SK-N-SH treated with all-trans-retinoic acid at 6 μM for 48 hours (cell line): ENCODE measurements around the gene DXO.

Experiments
- ARNTL ChIP-seq: fragments of 450-650 bp; formaldehyde crosslinking; IDR thresholded peaks from 2 replicates; pipeline ENCODE4 v1.5.0; 2020; ENCODE audit warnings: low read depth, mild to moderate bottlenecking, moderate library complexity, borderline replicate concordance
- CSRNP3 ChIP-seq: fragments of 250-450 bp; sonication (Bioruptor Pico); IDR thresholded peaks from 2 replicates; pipeline ENCODE4 v1.5.1; 2021; ENCODE audit warnings: mild to moderate bottlenecking, moderate library complexity
- ESRRG ChIP-seq: fragments of 250-450 bp; sonication (Bioruptor Pico); IDR thresholded peaks from 2 replicates; pipeline ENCODE4 v1.6.1; 2021; ENCODE audit warnings: mild to moderate bottlenecking
- GLIS3 ChIP-seq: fragments of 250-450 bp; sonication (Bioruptor Pico); IDR thresholded peaks from 2 replicates; pipeline ENCODE4 v1.5.0; 2020; ENCODE audit warnings: mild to moderate bottlenecking, moderate library complexity
- PPARA ChIP-seq: fragments of 250-450 bp; sonication (Bioruptor Pico); IDR thresholded peaks from 2 replicates; pipeline ENCODE4 v1.5.0; 2020; ENCODE audit warnings: mild to moderate bottlenecking, borderline replicate concordance
- RARB ChIP-seq: fragments of 250-450 bp; sonication (Bioruptor Pico); IDR thresholded peaks from 2 replicates; pipeline ENCODE4 v1.8.0; 2021; ENCODE audit warnings: mild to moderate bottlenecking, moderate library complexity
- TCF4 ChIP-seq: fragments of 250-450 bp; sonication (Bioruptor Pico); IDR thresholded peaks from 2 replicates; pipeline ENCODE4 v1.8.0; 2021; ENCODE audit warnings: mild to moderate bottlenecking, moderate library complexity, borderline replicate concordance
- ZC3H10 ChIP-seq: fragments of 250-450 bp; sonication (Bioruptor Pico); IDR thresholded peaks from 2 replicates; pipeline ENCODE4 v1.5.1; 2021; ENCODE audit warnings: mild to moderate bottlenecking, moderate library complexity
- ZFP3 ChIP-seq: fragments of 250-450 bp; sonication (Bioruptor Pico); IDR thresholded peaks from 2 replicates; pipeline ENCODE4 v1.5.0; 2020; ENCODE audit warnings: mild to moderate bottlenecking, moderate library complexity
- ZFP30 ChIP-seq: fragments of 450-650 bp; formaldehyde crosslinking; IDR thresholded peaks from 2 replicates; pipeline ENCODE4 v1.5.0; 2022; ENCODE audit warnings: mild to moderate bottlenecking, moderate library complexity
- ZNF70 ChIP-seq: fragments of 450-650 bp; formaldehyde crosslinking; IDR thresholded peaks from 2 replicates; pipeline ENCODE4 v1.5.0; 2020; ENCODE audit warnings: mild to moderate bottlenecking, moderate library complexity
- ZNF8 ChIP-seq: fragments of 450-650 bp; formaldehyde crosslinking; IDR thresholded peaks from 2 replicates; pipeline ENCODE4 v1.5.0; 2020; ENCODE audit warnings: mild to moderate bottlenecking, moderate library complexity
- TF ChIP-seq, protein P1 (sequence below): fragments of 250-450 bp; sonication (Bioruptor Pico); IDR thresholded peaks from 2 replicates; pipeline ENCODE4 v1.8.0; 2020; ENCODE audit warnings: mild to moderate bottlenecking, moderate library complexity, borderline replicate concordance
- TF ChIP-seq, protein P2 (sequence below): fragments of 250-450 bp; sonication (Bioruptor Pico); IDR thresholded peaks from 2 replicates; pipeline ENCODE4 v1.5.0; 2020; ENCODE audit warnings: mild to moderate bottlenecking, moderate library complexity

DNA sequence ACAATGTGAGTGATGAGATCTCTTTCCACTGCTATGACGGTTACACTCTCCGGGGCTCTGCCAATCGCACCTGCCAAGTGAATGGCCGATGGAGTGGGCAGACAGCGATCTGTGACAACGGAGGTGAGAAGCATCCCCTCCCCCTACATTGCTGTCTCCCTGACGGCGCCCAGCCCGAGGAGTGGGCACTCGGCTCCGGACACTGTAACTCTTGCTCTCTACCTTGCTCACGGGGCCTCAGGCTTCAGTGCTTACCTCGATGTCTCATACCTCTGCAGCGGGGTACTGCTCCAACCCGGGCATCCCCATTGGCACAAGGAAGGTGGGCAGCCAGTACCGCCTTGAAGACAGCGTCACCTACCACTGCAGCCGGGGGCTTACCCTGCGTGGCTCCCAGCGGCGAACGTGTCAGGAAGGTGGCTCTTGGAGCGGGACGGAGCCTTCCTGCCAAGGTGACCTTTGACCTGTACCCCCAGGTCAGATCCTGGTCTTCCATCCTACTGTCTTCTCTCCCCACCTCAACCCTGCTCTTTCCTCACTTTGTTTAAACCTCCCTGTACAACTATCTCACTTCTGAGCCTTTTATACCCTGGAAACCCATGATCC lies 24.8 kb downstream of the DXO start:
- TF ChIP-seq TCF4, result no peak
- no peak for TF ChIP-seq ZNF70 (CRISPR knock-in tag)
- TF ChIP-seq, protein P1, sequence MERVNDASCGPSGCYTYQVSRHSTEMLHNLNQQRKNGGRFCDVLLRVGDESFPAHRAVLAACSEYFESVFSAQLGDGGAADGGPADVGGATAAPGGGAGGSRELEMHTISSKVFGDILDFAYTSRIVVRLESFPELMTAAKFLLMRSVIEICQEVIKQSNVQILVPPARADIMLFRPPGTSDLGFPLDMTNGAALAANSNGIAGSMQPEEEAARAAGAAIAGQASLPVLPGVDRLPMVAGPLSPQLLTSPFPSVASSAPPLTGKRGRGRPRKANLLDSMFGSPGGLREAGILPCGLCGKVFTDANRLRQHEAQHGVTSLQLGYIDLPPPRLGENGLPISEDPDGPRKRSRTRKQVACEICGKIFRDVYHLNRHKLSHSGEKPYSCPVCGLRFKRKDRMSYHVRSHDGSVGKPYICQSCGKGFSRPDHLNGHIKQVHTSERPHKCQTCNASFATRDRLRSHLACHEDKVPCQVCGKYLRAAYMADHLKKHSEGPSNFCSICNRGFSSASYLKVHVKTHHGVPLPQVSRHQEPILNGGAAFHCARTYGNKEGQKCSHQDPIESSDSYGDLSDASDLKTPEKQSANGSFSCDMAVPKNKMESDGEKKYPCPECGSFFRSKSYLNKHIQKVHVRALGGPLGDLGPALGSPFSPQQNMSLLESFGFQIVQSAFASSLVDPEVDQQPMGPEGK (CRISPR knock-in tag), result no peak
- TF ChIP-seq ARNTL, result no peak
- TF ChIP-seq PPARA (CRISPR knock-in tag), result no peak
- TF ChIP-seq ZC3H10 (CRISPR knock-in tag), result no peak
- TF ChIP-seq ZFP30, result no peak
- TF ChIP-seq ESRRG (CRISPR knock-in tag), result no peak
- no peak for TF ChIP-seq GLIS3 (CRISPR knock-in tag)
- TF ChIP-seq CSRNP3 (CRISPR knock-in tag), result no peak
- no peak for TF ChIP-seq ZFP3 (CRISPR knock-in tag)
- no peak for TF ChIP-seq RARB (CRISPR knock-in tag)
- TF ChIP-seq ZNF8, result no peak
- TF ChIP-seq, protein P2, sequence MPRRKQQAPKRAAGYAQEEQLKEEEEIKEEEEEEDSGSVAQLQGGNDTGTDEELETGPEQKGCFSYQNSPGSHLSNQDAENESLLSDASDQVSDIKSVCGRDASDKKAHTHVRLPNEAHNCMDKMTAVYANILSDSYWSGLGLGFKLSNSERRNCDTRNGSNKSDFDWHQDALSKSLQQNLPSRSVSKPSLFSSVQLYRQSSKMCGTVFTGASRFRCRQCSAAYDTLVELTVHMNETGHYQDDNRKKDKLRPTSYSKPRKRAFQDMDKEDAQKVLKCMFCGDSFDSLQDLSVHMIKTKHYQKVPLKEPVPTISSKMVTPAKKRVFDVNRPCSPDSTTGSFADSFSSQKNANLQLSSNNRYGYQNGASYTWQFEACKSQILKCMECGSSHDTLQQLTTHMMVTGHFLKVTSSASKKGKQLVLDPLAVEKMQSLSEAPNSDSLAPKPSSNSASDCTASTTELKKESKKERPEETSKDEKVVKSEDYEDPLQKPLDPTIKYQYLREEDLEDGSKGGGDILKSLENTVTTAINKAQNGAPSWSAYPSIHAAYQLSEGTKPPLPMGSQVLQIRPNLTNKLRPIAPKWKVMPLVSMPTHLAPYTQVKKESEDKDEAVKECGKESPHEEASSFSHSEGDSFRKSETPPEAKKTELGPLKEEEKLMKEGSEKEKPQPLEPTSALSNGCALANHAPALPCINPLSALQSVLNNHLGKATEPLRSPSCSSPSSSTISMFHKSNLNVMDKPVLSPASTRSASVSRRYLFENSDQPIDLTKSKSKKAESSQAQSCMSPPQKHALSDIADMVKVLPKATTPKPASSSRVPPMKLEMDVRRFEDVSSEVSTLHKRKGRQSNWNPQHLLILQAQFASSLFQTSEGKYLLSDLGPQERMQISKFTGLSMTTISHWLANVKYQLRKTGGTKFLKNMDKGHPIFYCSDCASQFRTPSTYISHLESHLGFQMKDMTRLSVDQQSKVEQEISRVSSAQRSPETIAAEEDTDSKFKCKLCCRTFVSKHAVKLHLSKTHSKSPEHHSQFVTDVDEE (CRISPR knock-in tag), result no peak
